K562 (cell line): Measurements from ENCODE around the gene CCM2. TPM values are rescaled to one million over a fixed set of nuclear protein-coding genes. Genes with fewer than 3 reads are reported as not detected.

ENCODE experiments used
- ATAC-seq: fragments of 200-7000 bp; cut with Tn5 transposase; 3 replicates; pipeline ENCODE4 v1.9.1; 2020; ENCODE audit warnings: moderate library complexity
- BruUV-seq: library from RNA; stranded (reverse); fragments of 400-500 nt; replicated peaks from 2 replicates; lab custom pipeline; 2021; lab: Mats Ljungman, UMichigan
- CTCF ChIA-PET: fragments of 300-600 bp; formaldehyde crosslinking; extraction: SDS; loops from one replicate; lab custom pipeline; 2021; ENCODE audit warnings: low intra/inter-chr PET ratio; lab: Yijun Ruan, JAX
- POLR2A ChIA-PET: fragments of 300-600, 350-650 bp; sonication (Branson Sonifier 250); formaldehyde crosslinking; extraction: SDS; loops from one replicate; lab custom pipeline; 2021; ENCODE audit warnings: antibody characterized with exemption, inconsistent platforms; lab: Yijun Ruan, JAX
- DNase-seq, 4 experiments: peaks; one replicate each; pipeline versions ENCODE4 v3.0.0 to v3.0.0-alpha.2; 2011 to 2018; ENCODE audit warnings: low spot score in 3 of 4, mixed read lengths in 3 of 4; ENCODE audit errors: extremely low read depth in 1 of 4
- FAIRE-seq: peaks from 2 replicates; lab custom pipeline; 2011; peaks lifted over from hg19 to GRCh38; lab: Jason Lieb, UNC
- H2AFZ ChIP-seq: 2 replicates; pipeline ENCODE4 v1.6.0; 2011; ENCODE audit warnings: low read depth, low read length, control low read depth, inconsistent platforms
- H3K27ac ChIP-seq: fragments of 200-600 bp; 3 replicates; pipeline ENCODE4 v1.8.0; 2011; ENCODE audit warnings: low read depth, mild to moderate bottlenecking, control low read depth, inconsistent platforms, low read length, moderate library complexity, mixed read lengths; ENCODE audit errors: extremely low read depth
- H3K27me3 ChIP-seq, 2 experiments: fragments of 300-600 bp in 1 of 2; 2 replicates in 1 of 2; 3 replicates in 1 of 2; pipeline versions ENCODE4 v1.6.0 to v1.8.0; 2011; ENCODE audit warnings: inconsistent platforms in 2 of 2, low read length in 2 of 2, mild to moderate bottlenecking in 1 of 2, mixed read lengths in 1 of 2, moderate library complexity in 1 of 2; ENCODE audit not compliant: control insufficient read depth in 2 of 2, insufficient read depth in 2 of 2
- H3K36me3 ChIP-seq: fragments of 300-600 bp; 3 replicates; pipeline ENCODE4 v1.8.0; 2011; ENCODE audit warnings: mild to moderate bottlenecking, low read length, inconsistent platforms; ENCODE audit not compliant: control insufficient read depth, insufficient read depth
- H3K4me1 ChIP-seq, 2 experiments: fragments of 200-600 bp in 1 of 2; replicated peaks in 1 of 2; 2 replicates in 1 of 2; 3 replicates in 1 of 2; pipeline versions ENCODE4 v1.5.1 to v1.8.0; 2011; ENCODE audit warnings: inconsistent platforms in 2 of 2, low read length in 2 of 2, mild to moderate bottlenecking in 1 of 2, mixed read lengths in 1 of 2, moderate library complexity in 1 of 2; ENCODE audit not compliant: control insufficient read depth in 2 of 2, insufficient read depth in 2 of 2
- H3K4me2 ChIP-seq: 2 replicates; pipeline ENCODE4 v1.6.1; 2011; ENCODE audit warnings: low read length, control low read depth, inconsistent platforms, mixed read lengths; ENCODE audit not compliant: insufficient read depth
- H3K4me3 ChIP-seq: fragments of 200-600 bp; sonication (generic), shearing (Covaris generic); 2 replicates; pipeline ENCODE4 v1.5.1; 2016; ENCODE audit warnings: control low read depth, inconsistent platforms
- H3K79me2 ChIP-seq: fragments of 200-600 bp; 3 replicates; pipeline ENCODE4 v1.8.0; 2011; ENCODE audit warnings: low read length, inconsistent platforms; ENCODE audit not compliant: control insufficient read depth, insufficient read depth
- H3K9ac ChIP-seq, 2 experiments: 2 replicates each; pipeline versions ENCODE4 v1.6.0 to v1.6.1; 2011; ENCODE audit warnings: low read depth in 2 of 2, low read length in 2 of 2, control low read depth in 1 of 2, inconsistent platforms in 1 of 2, mild to moderate bottlenecking in 1 of 2, mixed read lengths in 1 of 2; ENCODE audit not compliant: insufficient read depth in 1 of 2
- H3K9me1 ChIP-seq: one replicate; pipeline ENCODE4 v1.6.0; 2011; ENCODE audit warnings: inconsistent platforms, mild to moderate bottlenecking, low read length, moderate library complexity; ENCODE audit not compliant: control insufficient read depth, insufficient read depth
- H3K9me3 ChIP-seq: replicated peaks from 2 replicates; pipeline ENCODE4 v1.5.1; 2011; ENCODE audit warnings: low read depth, low read length, inconsistent platforms; ENCODE audit not compliant: control insufficient read depth, insufficient read depth
- H4K20me1 ChIP-seq: replicated peaks from 2 replicates; pipeline ENCODE4 v1.6.1; 2011; ENCODE audit warnings: low read length, inconsistent platforms, mixed read lengths; ENCODE audit not compliant: control insufficient read depth, insufficient read depth
- CBX8 ChIP-seq: fragments of 200-600 bp; sonication (generic); IDR thresholded peaks from 2 replicates; pipeline ENCODE4 v1.6.1; 2012; ENCODE audit warnings: borderline replicate concordance, mixed run types, low read depth, mild to moderate bottlenecking, moderate library complexity, mixed read lengths, low read length, control low read depth, inconsistent platforms; ENCODE audit not compliant: poor library complexity, severe bottlenecking; ENCODE audit errors: extremely low read depth
- CC2D1A ChIP-seq: fragments of 450-650 bp; IDR thresholded peaks from 2 replicates; pipeline ENCODE4 v1.6.1; 2017; ENCODE audit warnings: mild to moderate bottlenecking
- COPS2 ChIP-seq: fragments of 450-650 bp; conservative IDR thresholded peaks from 2 replicates; pipeline ENCODE4 v1.6.1; 2016; ENCODE audit warnings: mild to moderate bottlenecking, moderate library complexity
- E2F3 ChIP-seq: fragments of 250-450 bp; sonication (Bioruptor Pico); IDR thresholded peaks from 2 replicates; pipeline ENCODE4 v1.4.0; 2020; ENCODE audit warnings: mild to moderate bottlenecking
- FOSL1 ChIP-seq: fragments of 200-800 bp; sonication (Bioruptor generic); conservative IDR thresholded peaks from 2 replicates; pipeline ENCODE4 v1.6.1; 2016; ENCODE audit warnings: missing genetic modification characterization, missing compliant biosample characterization
- FOXK1 ChIP-seq: sonication (generic); formaldehyde crosslinking; IDR thresholded peaks from 2 replicates; pipeline ENCODE4 v1.8.0; 2022; ENCODE audit warnings: missing genetic modification reagents, mild to moderate bottlenecking, borderline replicate concordance
- KLF13 ChIP-seq: fragments of 450-650 bp; IDR thresholded peaks from 2 replicates; pipeline ENCODE4 v1.6.1; 2016; ENCODE audit warnings: missing genetic modification characterization, low read depth, mild to moderate bottlenecking, missing compliant biosample characterization, moderate library complexity, borderline replicate concordance
- MAZ ChIP-seq, 2 experiments: fragments of 450-650 bp in 1 of 2; sonication (generic) in 1 of 2; formaldehyde crosslinking; IDR thresholded peaks in 1 of 2; conservative IDR thresholded peaks in 1 of 2; 2 replicates each; pipeline versions ENCODE4 v1.4.0 to v1.5.0; 2020; ENCODE audit warnings: mild to moderate bottlenecking in 1 of 2, missing genetic modification reagents in 1 of 2
- MYNN ChIP-seq, 2 experiments: sonication (generic); formaldehyde crosslinking in 1 of 2; IDR thresholded peaks; 2 replicates each; pipeline versions ENCODE4 v1.5.0 to v1.6.1; 2016 to 2020; ENCODE audit warnings: antibody characterized with exemption in 1 of 2, missing genetic modification reagents in 1 of 2
- NR3C1 ChIP-seq: sonication (generic); formaldehyde crosslinking; IDR thresholded peaks from 2 replicates; pipeline ENCODE4 v1.8.1; 2022; ENCODE audit warnings: missing genetic modification reagents
- POLR2AphosphoS2 ChIP-seq: IDR thresholded peaks from 2 replicates; pipeline ENCODE4 v1.6.1; 2012; ENCODE audit warnings: low read length, improper control_type of control experiment
- POLR2AphosphoS5 ChIP-seq: IDR thresholded peaks from 2 replicates; pipeline ENCODE4 v1.6.1; 2011; ENCODE audit warnings: mild to moderate bottlenecking, low read depth, low read length, moderate library complexity; ENCODE audit not compliant: control insufficient read depth, insufficient read depth
- POLR2G ChIP-seq: fragments of 200-400 bp; formaldehyde crosslinking; IDR thresholded peaks from 2 replicates; pipeline ENCODE4 v1.6.1; 2017; ENCODE audit warnings: low read depth, mild to moderate bottlenecking, antibody characterized with exemption, low read length, moderate library complexity
- RBFOX2 ChIP-seq: fragments of 200-400 bp; formaldehyde crosslinking; IDR thresholded peaks from 2 replicates; pipeline ENCODE4 v1.6.1; 2017; ENCODE audit warnings: low read depth, mild to moderate bottlenecking, low read length, moderate library complexity
- RBM39 ChIP-seq: fragments of 200-400 bp; formaldehyde crosslinking; optimal IDR thresholded peaks from 2 replicates; pipeline ENCODE3; 2018; ENCODE audit warnings: low read depth, low read length
- TEAD4 ChIP-seq, 2 experiments: sonication (generic) in 1 of 2; formaldehyde crosslinking in 1 of 2; IDR thresholded peaks; 2 replicates each; pipeline versions ENCODE4 v1.6.1 to v1.8.0; 2012 to 2022; ENCODE audit warnings: borderline replicate concordance in 1 of 2, inconsistent platforms in 1 of 2, low read length in 1 of 2, mild to moderate bottlenecking in 1 of 2, missing genetic modification reagents in 1 of 2
- ZNF12 ChIP-seq: sonication (generic); formaldehyde crosslinking; IDR thresholded peaks from 2 replicates; pipeline ENCODE4 v1.4.0; 2020; ENCODE audit warnings: mild to moderate bottlenecking, missing genetic modification reagents
- ZNF551 ChIP-seq: fragments of 250-450 bp; sonication (Bioruptor Pico); IDR thresholded peaks from 2 replicates; pipeline ENCODE4 v1.5.0; 2021; ENCODE audit warnings: mild to moderate bottlenecking, moderate library complexity
- ZNF655 ChIP-seq: fragments of 250-450 bp; sonication (Bioruptor Pico); IDR thresholded peaks from 2 replicates; pipeline ENCODE4 v1.5.0; 2021
- ZNF780A ChIP-seq: fragments of 250-450 bp; sonication (Bioruptor Pico); IDR thresholded peaks from 2 replicates; pipeline ENCODE4 v1.5.0; 2021; ENCODE audit warnings: mild to moderate bottlenecking
- WGBS: fragments of 100-300 bp; shearing (Covaris generic); methylation state at CpG from one replicate; pipeline ENCODE4 v1.1.6; 2016; ENCODE audit warnings: low coverage, mixed read lengths; ENCODE audit not compliant: insufficient coverage; ENCODE audit errors: missing lambda C conversion rate; 5-methylcytosine and 5-hydroxymethylcytosine counted together
- in situ Hi-C: fragments of 300-500 bp; cut with MboI; formaldehyde crosslinking; loops from 4 replicates; pipeline ENCODE4 v1.15.0; 2018; ENCODE audit warnings: inconsistent platforms, mixed read lengths
- intact Hi-C: fragments of 100-400 bp; cut with micrococcal nuclease; formaldehyde crosslinking; loops from 2 replicates; pipeline ENCODE4 v1.14.2; 2022
- polyA plus RNA-seq, 8 experiments: library from polyadenylated mRNA; depleted of rRNA in 4 of 8; stranded (reverse) in 5 of 8; unstranded in 3 of 8; fragments of >200 nt; fragmentation: Nextera tagmentation in 2 of 8; fragmentation: Illumina TruSeq in 1 of 8; extraction: Ambion mirVana in 2 of 8; extraction: Trizol in 1 of 8; gene quantifications; 2 replicates each; pipeline versions ENCODE4 v1.2.1 to v1.2.3, GENCODE V29; 2011 to 2014; ENCODE audit warnings: inconsistent platforms in 1 of 8, missing spikeins in 1 of 8
- total RNA-seq, 7 experiments: library from RNA; depleted of rRNA in 6 of 7; stranded (reverse); fragments of >200 nt in 6 of 7; fragmentation: Illumina TruSeq in 2 of 7; extraction: Trizol in 2 of 7; gene quantifications; 2 replicates each; pipeline versions ENCODE4 v1.2.1 to v1.2.3, GENCODE V29; 2011 to 2021; ENCODE audit warnings: low replicate concordance in 1 of 7
- TF ChIP-seq, protein P1 (sequence below): IDR thresholded peaks from 2 replicates; pipeline ENCODE4 v1.6.1; 2016; ENCODE audit warnings: missing genetic modification characterization, missing compliant biosample characterization

The CCM2 gene
- total and polyA plus RNA-seq, 9 of the 15 experiments (the other 6 are each of a cell fraction or from before 2014, with no cell fraction given): 0.41 to 38.6 (median 25.9) TPM

GRCh38 chr7:44982535-44982923 is 17.5 kb upstream of the CCM2 start:
- peaks cover 24% of the 10 kb centered on the region for H4K20me1 ChIP-seq
- BruUV-seq: no TSS peak
- DNase-seq (no peak), ATAC-seq (no peak), FAIRE-seq (no peak)
- ChIA-PET CTCF (no interaction called here), POLR2A (interaction anchor here (0.6 to 7.4 kb wide), 10 partner anchors 8 to 154 kb away, joined by 3 to 141 read pairs (median 4); no protein-coding TSS in a partner anchor)
- intact Hi-C loops: no loop called here
- no peaks in the 10 kb centered on the region for H3K9me1 ChIP-seq
- peaks cover 64% of the 10 kb centered on the region for H3K36me3 ChIP-seq
- H3K27ac ChIP-seq: no peak overlapping the region; the same call in 2 of the 3 replicates
- H3K4me3 ChIP-seq: no peak overlapping the region
- in situ Hi-C loops: no loop called here
- peaks cover 49% of the 10 kb centered on the region for H3K79me2 ChIP-seq
- H3K27me3 ChIP-seq: no peaks in the 10 kb centered on the region
- H2AFZ ChIP-seq: no peak overlapping the region
- H3K4me1 ChIP-seq: peaks cover 26 to 38% of the 10 kb centered on the region in 2 experiments; a peak in 4 of 5 replicates
- 65% methylated on average over 1 of the region's 1 CpG for WGBS
- no peak overlapping the region for H3K9ac ChIP-seq
- no peaks in the 10 kb centered on the region; the same call in 1 of the 2 replicates for H3K9me3 ChIP-seq
- no peak overlapping the region for H3K4me2 ChIP-seq
- TF ChIP-seq RBFOX2 (0 out of 2 replicates have a peak, but pooled peaks have one; percentile 12), ZNF551 (no peak), POLR2AphosphoS2 (peak; percentile 75), POLR2AphosphoS5 (0 out of 2 replicates have a peak, but pooled peaks have one; percentile 13), ZNF12 (CRISPR knock-in tag) (no peak), E2F3 (CRISPR knock-in tag) (no peak), FOXK1 (CRISPR knock-in tag) (no peak), TEAD4 (IDR thresholded peaks at IDR 0.05; ENCODE audit: low read length) (peak; percentile 30; the same call in 1 of the 2 replicates), TEAD4 (CRISPR knock-in tag; IDR thresholded peaks at IDR 0.05; ENCODE audit: borderline replicate concordance) (no peak), CC2D1A (no peak), CBX8 (no peak), NR3C1 (CRISPR knock-in tag) (no peak), MAZ (CRISPR knock-in tag; conservative IDR thresholded peaks at IDR 0.05 in 1 of 2, IDR thresholded peaks at IDR 0.05 in 1 of 2) (no peak), COPS2 (no peak), RBM39 (no peak), MYNN (IDR thresholded peaks at IDR 0.05) (0 out of 2 replicates have a peak, but pooled peaks have one; percentile 40), MYNN (CRISPR knock-in tag; IDR thresholded peaks at IDR 0.05) (no peak), ZNF780A (CRISPR knock-in tag) (no peak), KLF13 (no peak), ZNF655 (CRISPR knock-in tag) (no peak), POLR2G (no peak), FOSL1 (tag) (no peak)
- TF ChIP-seq, protein P1, sequence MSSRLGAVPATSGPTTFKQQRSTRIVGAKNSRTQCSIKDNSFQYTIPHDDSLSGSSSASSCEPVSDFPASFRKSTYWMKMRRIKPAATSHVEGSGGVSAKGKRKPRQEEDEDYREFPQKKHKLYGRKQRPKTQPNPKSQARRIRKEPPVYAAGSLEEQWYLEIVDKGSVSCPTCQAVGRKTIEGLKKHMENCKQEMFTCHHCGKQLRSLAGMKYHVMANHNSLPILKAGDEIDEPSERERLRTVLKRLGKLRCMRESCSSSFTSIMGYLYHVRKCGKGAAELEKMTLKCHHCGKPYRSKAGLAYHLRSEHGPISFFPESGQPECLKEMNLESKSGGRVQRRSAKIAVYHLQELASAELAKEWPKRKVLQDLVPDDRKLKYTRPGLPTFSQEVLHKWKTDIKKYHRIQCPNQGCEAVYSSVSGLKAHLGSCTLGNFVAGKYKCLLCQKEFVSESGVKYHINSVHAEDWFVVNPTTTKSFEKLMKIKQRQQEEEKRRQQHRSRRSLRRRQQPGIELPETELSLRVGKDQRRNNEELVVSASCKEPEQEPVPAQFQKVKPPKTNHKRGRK (tag): no peak
